HCT116 (cell line): ENCODE data around the gene PDZD8. TPM values are rescaled to one million over a fixed set of nuclear protein-coding genes. Genes with fewer than 3 reads are reported as not detected.

Experiments
- ATAC-seq: fragments of 200-7000 bp; cut with Tn5 transposase; 2 replicates; pipeline ENCODE4 v1.9.1; 2020; ENCODE audit warnings: mild to moderate bottlenecking, moderate library complexity
- BruUV-seq: library from RNA; stranded (reverse); fragments of 400-500 nt; replicated peaks from 2 replicates; lab custom pipeline; 2021; lab: Mats Ljungman, UMichigan
- CTCF ChIA-PET: fragments of 300-600 bp; sonication (Branson Sonifier 250); formaldehyde crosslinking; loops from one replicate; lab custom pipeline; 2021; ENCODE audit warnings: antibody characterized with exemption; lab: Charles Lee
- POLR2A ChIA-PET: fragments of 300-600, 350-600 bp; sonication (Branson Sonifier 250); formaldehyde crosslinking; loops from one replicate; lab custom pipeline; 2021; ENCODE audit warnings: antibody characterized with exemption; lab: Charles Lee
- RAD21 ChIA-PET, 2 experiments: fragments of 300-600 bp; sonication (Branson Sonifier 250); formaldehyde crosslinking; loops; one replicate each; lab custom pipeline; 2023; ENCODE audit warnings: low total read pairs in 2 of 2; ENCODE audit not compliant: uncharacterized antibody in 2 of 2, unreplicated experiment in 2 of 2, low non-redundant PET in 1 of 2; lab: Charles Lee
- DNase-seq: peaks from one replicate; pipeline ENCODE4 v3.0.0-alpha.2; 2010; ENCODE audit warnings: low read depth, low spot score
- H2AFZ ChIP-seq: fragments of 200-600 bp; shearing (Covaris generic), sonication (generic); 2 replicates; pipeline ENCODE4 v1.6.1; 2017; ENCODE audit warnings: low read depth, mixed run types, mixed read lengths, antibody characterized with exemption, low read length; ENCODE audit not compliant: poor library complexity, severe bottlenecking
- H3K27ac ChIP-seq: 2 replicates; pipeline ENCODE4 v1.5.1; 2012; ENCODE audit warnings: low read depth, low read length
- H3K27me3 ChIP-seq: fragments of 200-600 bp; sonication (generic); 2 replicates; pipeline ENCODE4 v1.6.1; 2016; ENCODE audit warnings: mixed run types, low read length, mixed read lengths; ENCODE audit not compliant: insufficient read depth
- H3K36me3 ChIP-seq, 2 experiments: fragments of 200-500 bp in 1 of 2; fragments of 200-600 bp in 1 of 2; sonication (Bioruptor generic) in 1 of 2; sonication (generic) in 1 of 2; 2 replicates each; pipeline versions ENCODE4 v1.5.1 to v1.6.1; 2014 to 2016; ENCODE audit warnings: low read length in 2 of 2, inconsistent platforms in 1 of 2, mixed read lengths in 1 of 2, mixed run types in 1 of 2; ENCODE audit not compliant: insufficient read depth in 2 of 2, control insufficient read depth in 1 of 2
- H3K4me1 ChIP-seq, 2 experiments: fragments of 200-600 bp in 1 of 2; sonication (generic) in 1 of 2; 2 replicates each; pipeline versions ENCODE4 v1.5.1 to v1.6.1; 2012 to 2017; ENCODE audit warnings: low read length in 2 of 2, inconsistent platforms in 1 of 2, mild to moderate bottlenecking in 1 of 2, mixed read lengths in 1 of 2, mixed run types in 1 of 2, moderate library complexity in 1 of 2; ENCODE audit not compliant: insufficient read depth in 2 of 2, control insufficient read depth in 1 of 2
- H3K4me2 ChIP-seq: fragments of 200-600 bp; sonication (generic); 2 replicates; pipeline ENCODE4 v1.6.1; 2017; ENCODE audit warnings: mixed run types, low read length, mixed read lengths
- H3K4me3 ChIP-seq, 2 experiments: fragments of 200-600 bp in 1 of 2; sonication (generic) in 1 of 2; replicated peaks in 1 of 2; 2 replicates each; pipeline ENCODE4 v1.5.1; 2011 to 2016; ENCODE audit warnings: low read length in 2 of 2, control low read depth in 1 of 2, low read depth in 1 of 2, mild to moderate bottlenecking in 1 of 2, mixed read lengths in 1 of 2, mixed run types in 1 of 2
- H3K79me2 ChIP-seq: fragments of 200-600 bp; sonication (generic); 2 replicates; pipeline ENCODE4 v1.6.1; 2017; ENCODE audit warnings: mild to moderate bottlenecking, mixed run types, low read length, moderate library complexity, mixed read lengths; ENCODE audit not compliant: insufficient read depth
- H3K9ac ChIP-seq: fragments of 200-600 bp; sonication (generic); 2 replicates; pipeline ENCODE4 v1.6.1; 2016; ENCODE audit warnings: low read length, mixed read lengths
- H3K9me2 ChIP-seq: fragments of 200-600 bp; sonication (generic), shearing (Covaris generic); 2 replicates; pipeline ENCODE4 v1.6.1; 2017; ENCODE audit warnings: mixed run types, mild to moderate bottlenecking, moderate library complexity; ENCODE audit not compliant: insufficient read depth
- H3K9me3 ChIP-seq, 2 experiments: fragments of 200-500 bp in 1 of 2; fragments of 200-600 bp in 1 of 2; sonication (Bioruptor generic) in 1 of 2; sonication (generic) in 1 of 2; 2 replicates each; pipeline ENCODE4 v1.6.1; 2014 to 2017; ENCODE audit warnings: low read length in 2 of 2, mixed read lengths in 2 of 2, inconsistent platforms in 1 of 2, low read depth in 1 of 2, mild to moderate bottlenecking in 1 of 2, mixed run types in 1 of 2, moderate library complexity in 1 of 2; ENCODE audit not compliant: control insufficient read depth in 1 of 2, insufficient read depth in 1 of 2
- H4K20me1 ChIP-seq: fragments of 200-600 bp; sonication (generic), shearing (Covaris generic); 2 replicates; pipeline ENCODE4 v1.6.1; 2017; ENCODE audit warnings: mixed run types, mild to moderate bottlenecking, moderate library complexity; ENCODE audit not compliant: insufficient read depth
- EGR1 ChIP-seq: IDR thresholded peaks from 2 replicates; pipeline ENCODE4 v1.6.1; 2012; ENCODE audit warnings: low read depth
- ELF1 ChIP-seq: IDR thresholded peaks from 2 replicates; pipeline ENCODE4 v1.6.1; 2012; ENCODE audit warnings: low read depth, borderline replicate concordance
- EZH2 ChIP-seq: fragments of 200-600 bp; sonication (generic); IDR thresholded peaks from 2 replicates; pipeline ENCODE4 v1.6.1; 2017; ENCODE audit warnings: antibody characterized with exemption, mixed run types
- EZH2phosphoT487 ChIP-seq: fragments of 200-600 bp; IDR thresholded peaks from 2 replicates; pipeline ENCODE4 v1.6.1; 2018; ENCODE audit warnings: antibody characterized with exemption, borderline replicate concordance
- FOSL1 ChIP-seq: IDR thresholded peaks from 2 replicates; pipeline ENCODE4 v1.6.1; 2012; ENCODE audit warnings: low read depth
- JUND ChIP-seq: IDR thresholded peaks from 2 replicates; pipeline ENCODE4 v1.6.1; 2012
- POLR2AphosphoS5 ChIP-seq: IDR thresholded peaks from 2 replicates; pipeline ENCODE4 v1.6.1; 2011; ENCODE audit warnings: mild to moderate bottlenecking, low read depth, low read length, moderate library complexity
- RAD21 ChIP-seq: IDR thresholded peaks from 2 replicates; pipeline ENCODE4 v1.6.1; 2012; ENCODE audit warnings: low read depth, mild to moderate bottlenecking
- SIN3A ChIP-seq: IDR thresholded peaks from 2 replicates; pipeline ENCODE4 v1.6.1; 2012; ENCODE audit warnings: low read depth
- SP1 ChIP-seq: IDR thresholded peaks from 2 replicates; pipeline ENCODE4 v1.6.1; 2012; ENCODE audit warnings: low read depth
- SRF ChIP-seq: IDR thresholded peaks from 2 replicates; pipeline ENCODE4 v1.6.1; 2012; ENCODE audit warnings: low read depth
- ZFX ChIP-seq: fragments of 450-650 bp; IDR thresholded peaks from 2 replicates; pipeline ENCODE4 v1.6.1; 2017
- ZNF274 ChIP-seq: fragments of 200-500 bp; sonication (Bioruptor generic); IDR thresholded peaks from 2 replicates; pipeline ENCODE4 v1.6.1; 2014; ENCODE audit warnings: mild to moderate bottlenecking, low read depth, low read length, inconsistent platforms
- intact Hi-C: fragments of 100-400 bp; cut with micrococcal nuclease; formaldehyde crosslinking; loops from 2 replicates; pipeline ENCODE4 v1.10.0; 2022
- total RNA-seq: library from RNA; stranded (reverse); gene quantifications from one replicate; pipeline ENCODE4 v1.2.1, GENCODE V29; 2021; ENCODE audit not compliant: unreplicated experiment
- TF ChIP-seq, protein P1 (sequence below): IDR thresholded peaks from 2 replicates; pipeline ENCODE4 v1.6.1; 2011; ENCODE audit warnings: mild to moderate bottlenecking, low read length, moderate library complexity; ENCODE audit not compliant: insufficient replicate concordance; ENCODE audit errors: extremely low read depth
- TF ChIP-seq, protein P2 (sequence below): IDR thresholded peaks from 2 replicates; pipeline ENCODE4 v1.6.1; 2012
- TF ChIP-seq, protein P3 (sequence below): IDR thresholded peaks from 2 replicates; pipeline ENCODE4 v1.6.1; 2012; ENCODE audit warnings: low read depth

Gene PDZD8
- total RNA-seq, 1 experiment from 2014 or later = 61.7 TPM

DNA sequence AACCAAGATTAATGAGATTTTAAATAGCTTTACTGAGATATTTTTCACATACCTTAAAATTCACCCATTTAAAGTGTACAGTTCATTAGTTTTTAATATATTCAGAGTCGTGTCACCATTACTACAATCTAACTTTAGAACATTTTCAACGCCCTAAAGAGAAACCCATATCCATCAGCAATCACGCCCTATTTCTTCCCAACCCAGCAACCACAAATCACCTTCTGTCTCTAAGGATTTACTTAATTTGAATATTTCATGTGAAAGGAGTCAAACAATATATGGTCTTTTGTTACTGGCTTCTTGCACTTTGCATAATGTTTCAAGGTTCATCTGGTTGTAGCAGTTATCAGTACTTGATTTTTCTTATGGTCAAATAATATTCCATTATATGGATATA is 25.1 kb upstream of the PDZD8 start:
- ChIA-PET POLR2A (no interaction called here), CTCF (no interaction called here)
- intact Hi-C loops = no loop called here

More for the DNA sequence above, 25.1 kb upstream of the PDZD8 start:
- Histone ChIP-seq H3K9ac (no peak overlapping the region), H3K36me3 (no peaks in the 10 kb centered on the region), H3K9me2 (no peaks in the 10 kb centered on the region), H3K4me3 (no peak overlapping the region)
- TF ChIP-seq EZH2phosphoT487 = no peak
- no peak for TF ChIP-seq SP1
- TF ChIP-seq RAD21 = no peak
- TF ChIP-seq ELF1 = no peak
- TF ChIP-seq, protein P1, sequence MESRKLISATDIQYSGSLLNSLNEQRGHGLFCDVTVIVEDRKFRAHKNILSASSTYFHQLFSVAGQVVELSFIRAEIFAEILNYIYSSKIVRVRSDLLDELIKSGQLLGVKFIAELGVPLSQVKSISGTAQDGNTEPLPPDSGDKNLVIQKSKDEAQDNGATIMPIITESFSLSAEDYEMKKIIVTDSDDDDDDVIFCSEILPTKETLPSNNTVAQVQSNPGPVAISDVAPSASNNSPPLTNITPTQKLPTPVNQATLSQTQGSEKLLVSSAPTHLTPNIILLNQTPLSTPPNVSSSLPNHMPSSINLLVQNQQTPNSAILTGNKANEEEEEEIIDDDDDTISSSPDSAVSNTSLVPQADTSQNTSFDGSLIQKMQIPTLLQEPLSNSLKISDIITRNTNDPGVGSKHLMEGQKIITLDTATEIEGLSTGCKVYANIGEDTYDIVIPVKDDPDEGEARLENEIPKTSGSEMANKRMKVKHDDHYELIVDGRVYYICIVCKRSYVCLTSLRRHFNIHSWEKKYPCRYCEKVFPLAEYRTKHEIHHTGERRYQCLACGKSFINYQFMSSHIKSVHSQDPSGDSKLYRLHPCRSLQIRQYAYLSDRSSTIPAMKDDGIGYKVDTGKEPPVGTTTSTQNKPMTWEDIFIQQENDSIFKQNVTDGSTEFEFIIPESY = no peak
- TF ChIP-seq EGR1 = no peak
- no peak for TF ChIP-seq SIN3A
- TF ChIP-seq, protein P2, sequence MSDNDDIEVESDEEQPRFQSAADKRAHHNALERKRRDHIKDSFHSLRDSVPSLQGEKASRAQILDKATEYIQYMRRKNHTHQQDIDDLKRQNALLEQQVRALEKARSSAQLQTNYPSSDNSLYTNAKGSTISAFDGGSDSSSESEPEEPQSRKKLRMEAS = no peak
- TF ChIP-seq SRF = no peak
- TF ChIP-seq FOSL1 = no peak
- no peak for TF ChIP-seq ZFX
- no peak for TF ChIP-seq POLR2AphosphoS5
- no peak for TF ChIP-seq EZH2
- TF ChIP-seq, protein P3, sequence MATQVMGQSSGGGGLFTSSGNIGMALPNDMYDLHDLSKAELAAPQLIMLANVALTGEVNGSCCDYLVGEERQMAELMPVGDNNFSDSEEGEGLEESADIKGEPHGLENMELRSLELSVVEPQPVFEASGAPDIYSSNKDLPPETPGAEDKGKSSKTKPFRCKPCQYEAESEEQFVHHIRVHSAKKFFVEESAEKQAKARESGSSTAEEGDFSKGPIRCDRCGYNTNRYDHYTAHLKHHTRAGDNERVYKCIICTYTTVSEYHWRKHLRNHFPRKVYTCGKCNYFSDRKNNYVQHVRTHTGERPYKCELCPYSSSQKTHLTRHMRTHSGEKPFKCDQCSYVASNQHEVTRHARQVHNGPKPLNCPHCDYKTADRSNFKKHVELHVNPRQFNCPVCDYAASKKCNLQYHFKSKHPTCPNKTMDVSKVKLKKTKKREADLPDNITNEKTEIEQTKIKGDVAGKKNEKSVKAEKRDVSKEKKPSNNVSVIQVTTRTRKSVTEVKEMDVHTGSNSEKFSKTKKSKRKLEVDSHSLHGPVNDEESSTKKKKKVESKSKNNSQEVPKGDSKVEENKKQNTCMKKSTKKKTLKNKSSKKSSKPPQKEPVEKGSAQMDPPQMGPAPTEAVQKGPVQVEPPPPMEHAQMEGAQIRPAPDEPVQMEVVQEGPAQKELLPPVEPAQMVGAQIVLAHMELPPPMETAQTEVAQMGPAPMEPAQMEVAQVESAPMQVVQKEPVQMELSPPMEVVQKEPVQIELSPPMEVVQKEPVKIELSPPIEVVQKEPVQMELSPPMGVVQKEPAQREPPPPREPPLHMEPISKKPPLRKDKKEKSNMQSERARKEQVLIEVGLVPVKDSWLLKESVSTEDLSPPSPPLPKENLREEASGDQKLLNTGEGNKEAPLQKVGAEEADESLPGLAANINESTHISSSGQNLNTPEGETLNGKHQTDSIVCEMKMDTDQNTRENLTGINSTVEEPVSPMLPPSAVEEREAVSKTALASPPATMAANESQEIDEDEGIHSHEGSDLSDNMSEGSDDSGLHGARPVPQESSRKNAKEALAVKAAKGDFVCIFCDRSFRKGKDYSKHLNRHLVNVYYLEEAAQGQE = no peak
- TF ChIP-seq ZNF274 = no peak
- TF ChIP-seq JUND = no peak
- TF ChIP-seq, all 23 proteins: peak for 0
- DNase-seq (no peak), ATAC-seq (no peak)
- no peaks in the 10 kb centered on the region for H3K4me1 ChIP-seq
- H3K79me2 ChIP-seq = no peaks in the 10 kb centered on the region
- BruUV-seq = no TSS peak
- H3K9me3 ChIP-seq = no peaks in the 10 kb centered on the region
- RAD21 ChIA-PET = no interaction called here
- no peak overlapping the region for H3K27ac ChIP-seq
- H3K27me3 ChIP-seq = no peaks in the 10 kb centered on the region
- H2AFZ ChIP-seq = no peak overlapping the region
- H4K20me1 ChIP-seq = no peaks in the 10 kb centered on the region
- no peak overlapping the region for H3K4me2 ChIP-seq
